GM10248 (cell line): ENCODE results near the gene TMOD3.
A peak's percentile ranks its signal among the peaks of the same experiment; 100 is the strongest.
"Not testable (repeated sequence)": the region's sequence is repeated elsewhere in the genome, so short reads cannot be mapped to it uniquely, and the experiment has no call there.

ENCODE experiments used
- CTCF ChIA-PET: fragments of 300-600 bp; sonication (Branson Sonifier 250); formaldehyde crosslinking; extraction: SDS; loops from one replicate; lab custom pipeline; 2021; ENCODE audit warnings: antibody characterized with exemption; lab: Yijun Ruan, JAX
- POLR2A ChIA-PET: fragments of 350-650 bp; sonication (Branson Sonifier 250); formaldehyde crosslinking; extraction: SDS; loops from one replicate; lab custom pipeline; 2020; ENCODE audit warnings: antibody characterized with exemption; lab: Yijun Ruan, JAX
- DNase-seq: peaks from one replicate; pipeline ENCODE4 v3.0.0; 2012; ENCODE audit errors: extremely low spot score
- CTCF ChIP-seq: IDR thresholded peaks from 2 replicates; pipeline ENCODE4 v1.5.1; 2012; ENCODE audit warnings: mild to moderate bottlenecking, low read depth; ENCODE audit errors: extremely low read depth, missing control alignments, control extremely low read depth

TMOD3 gene

GRCh38 chr15:51829376-51830275, at the start of gene TMOD3:
TMOD3 (plus strand) TSS chr15:51829653; CDS start chr15:51862885, 33,232 bp downstream.
- no peak for TF ChIP-seq CTCF
- ChIA-PET POLR2A (no interaction called here), CTCF (interaction anchor here (0.7 to 1.8 kb wide), 4 partner anchors 11 to 398 kb away, joined by 3 to 4 read pairs (median 3); no protein-coding TSS in a partner anchor)
- DNase-seq: peak; percentile 96

- no peak for TF ChIP-seq CTCF
- CTCF ChIA-PET: interaction anchor here (1.3 to 3.2 kb wide), 3 partner anchors 31 to 133 kb away, joined by 3 to 31 read pairs (median 3); no protein-coding TSS in a partner anchor
- POLR2A ChIA-PET: interaction anchor here (0.6 kb wide), 1 partner anchor 327 kb away, joined by 3 read pairs; no protein-coding TSS in a partner anchor
- no peak for DNase-seq
These were observed 48.8 kb upstream of the TMOD3 start for GRCh38 chr15:51780636-51781035.

GRCh38 chr15:51781506-51781905, 47.9 kb upstream of the TMOD3 start:
- DNase-seq: no peak
- CTCF ChIA-PET: interaction anchor here (1.3 to 3.2 kb wide), 3 partner anchors 32 to 133 kb away, joined by 3 to 31 read pairs (median 3); no protein-coding TSS in a partner anchor
- POLR2A ChIA-PET: no interaction called here
- no peak for TF ChIP-seq CTCF

- no peak for TF ChIP-seq CTCF
- CTCF ChIA-PET: no interaction called here
- no peak for DNase-seq
- POLR2A ChIA-PET: no interaction called here
These were observed 47.0 kb upstream of the TMOD3 start for GRCh38 chr15:51782357-51782896.

- no peak for DNase-seq
- CTCF ChIA-PET: interaction anchor here (0.9 to 1.2 kb wide), 3 partner anchors 46 to 134 kb away, joined by 3 to 8 read pairs (median 4); no protein-coding TSS in a partner anchor
- POLR2A ChIA-PET: no interaction called here
- TF ChIP-seq CTCF: no peak
These were observed 45.5 kb upstream of the TMOD3 start for GRCh38 chr15:51783967-51784366.

- POLR2A ChIA-PET, DNase-seq: not testable (repeated sequence)
- CTCF ChIA-PET: interaction anchor here (1.4 to 3.6 kb wide), 3 partner anchors 11 to 137 kb away, joined by 3 to 27 read pairs (median 7); no protein-coding TSS in a partner anchor
These were observed 42.3 kb upstream of the TMOD3 start for GRCh38 chr15:51787130-51787529.

GRCh38 chr15:51792474-51792873, 37.0 kb upstream of the TMOD3 start:
- POLR2A ChIA-PET, DNase-seq, CTCF ChIA-PET: not testable (repeated sequence)
